Activated CD8-positive, alpha-beta memory T cell treated with anti-CD3 and anti-CD28 coated beads for 36 hours (primary cell): Measurements from ENCODE around the gene TXNL4B. TPM values are rescaled to one million over a fixed set of nuclear protein-coding genes. Genes with fewer than 3 reads are reported as not detected.

Experiments
- CTCF ChIA-PET: fragments of 350-600 bp; sonication (Branson Sonifier 250); formaldehyde crosslinking; loops from one replicate; lab custom pipeline; 2021; ENCODE audit warnings: antibody characterized with exemption; lab: Charles Lee
- POLR2A ChIA-PET: fragments of 350-600 bp; sonication (Branson Sonifier 250); formaldehyde crosslinking; loops from one replicate; lab custom pipeline; 2021; ENCODE audit warnings: antibody characterized with exemption; lab: Charles Lee
- total RNA-seq, 2 experiments: library from RNA; stranded (reverse); gene quantifications; one replicate each; pipeline ENCODE4 v1.2.3, GENCODE V29; 2021

TXNL4B gene
- 10 to 100 TPM; 30.8 to 31.0 TPM for total RNA-seq

DNA sequence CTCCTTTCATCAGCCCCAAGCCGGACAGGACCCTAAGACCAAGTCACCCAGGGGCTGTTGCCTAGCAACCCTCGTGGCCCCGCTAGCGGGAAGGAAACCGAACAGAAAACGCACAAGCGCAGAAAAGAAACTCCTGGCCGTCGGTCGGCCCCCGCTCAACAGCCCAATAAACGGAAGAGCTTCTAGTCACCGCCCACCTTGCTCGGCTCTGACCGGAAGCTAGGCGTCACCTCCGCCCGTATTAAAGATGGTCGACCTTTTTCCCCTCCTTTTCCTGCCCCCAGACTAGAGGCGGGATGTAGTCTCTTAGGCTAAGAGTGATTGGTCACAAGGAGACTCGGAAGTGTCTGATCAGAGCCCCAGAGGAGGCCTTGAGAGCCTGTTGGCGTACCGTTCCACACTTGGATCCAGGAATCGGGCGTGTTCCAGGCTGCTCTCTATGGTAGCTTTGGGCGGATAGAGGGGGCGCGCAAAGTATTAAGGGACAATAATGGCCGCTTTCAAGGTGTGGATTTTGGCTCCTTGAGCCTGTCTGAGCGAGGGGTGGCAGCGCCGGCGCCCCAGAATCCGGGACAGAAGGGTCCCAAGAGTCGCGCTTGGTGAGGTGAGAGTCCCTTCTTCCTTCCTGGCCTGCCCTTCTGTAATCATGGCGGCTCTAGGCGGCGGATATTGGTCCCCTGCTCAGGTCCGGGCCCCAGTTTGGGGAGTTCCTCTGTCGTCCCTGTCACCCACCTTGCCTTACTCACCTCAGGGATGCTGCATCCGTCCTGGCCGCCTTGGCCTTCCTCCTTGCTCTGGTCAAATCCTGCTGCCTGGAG lies at the start of gene TXNL4B, which contains the start of gene DHX38:
TXNL4B (minus strand) TSS at position 173 of the 818 bp plus-strand sequence. CDS start 2,871 bp downstream, outside the sequence.
DHX38 (plus strand) TSS at position 400 of the 818 bp plus-strand sequence. CDS start 2,311 bp downstream, outside the sequence.
- CTCF ChIA-PET = interaction anchor here (0.9 to 1.3 kb wide), 3 partner anchors 10 to 529 kb away, joined by 3 to 4 read pairs (median 3); no protein-coding TSS in a partner anchor
- POLR2A ChIA-PET = interaction anchor here (0.7 kb wide), 1 partner anchor 529 kb away, joined by 3 read pairs; no protein-coding TSS in a partner anchor

DNA sequence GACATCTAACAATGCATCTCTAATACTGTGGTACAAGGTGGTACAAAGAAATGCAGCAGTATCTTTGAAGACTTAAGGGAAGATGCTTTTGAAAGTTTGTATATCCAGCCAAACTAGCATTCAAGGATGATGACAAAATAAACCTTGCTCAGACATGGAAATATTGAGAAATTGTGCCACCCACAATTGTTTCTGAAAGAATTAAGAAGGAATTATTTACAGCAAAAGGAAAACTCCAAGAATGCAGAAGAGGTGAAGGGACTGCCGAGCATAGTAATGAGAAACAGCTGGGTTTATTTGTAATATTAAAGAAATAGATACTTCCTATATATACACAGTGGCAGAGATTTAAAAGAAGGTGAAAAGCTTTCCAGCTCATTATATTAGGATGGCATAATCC lies 49.1 kb upstream of the TXNL4B start:
- ChIA-PET CTCF (interaction anchor here (0.9 kb wide), 1 partner anchor 12 kb away, joined by 4 read pairs; no protein-coding TSS in a partner anchor), POLR2A (no interaction called here)

DNA sequence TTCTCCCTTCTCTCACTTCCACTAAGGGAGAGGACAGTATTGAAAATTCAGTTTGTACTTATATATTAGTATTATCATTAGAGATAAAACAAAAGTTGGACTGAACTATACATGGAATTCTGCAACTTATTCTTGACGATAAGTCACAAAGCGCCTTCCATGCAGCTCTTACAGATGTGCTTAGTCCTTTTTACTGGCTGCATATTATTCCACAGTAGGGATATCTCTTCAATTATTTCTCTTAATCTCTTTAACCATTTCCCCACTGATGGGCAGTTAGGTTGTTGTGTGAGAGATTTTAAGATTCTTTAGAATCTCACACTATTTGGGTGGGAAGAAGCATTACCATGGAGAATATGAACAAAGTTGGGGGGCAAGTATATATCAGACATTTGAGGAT lies 46.5 kb upstream of the TXNL4B start:
- POLR2A ChIA-PET = no interaction called here
- CTCF ChIA-PET = interaction anchor here (1.5 kb wide), 1 partner anchor 11 kb away, joined by 3 read pairs; no protein-coding TSS in a partner anchor

- CTCF ChIA-PET = no interaction called here
- POLR2A ChIA-PET = no interaction called here
Observed at GRCh38 chr16:72138064-72138572, 44.7 kb upstream of the TXNL4B start.

GRCh38 chr16:72137380-72138063 lies 44.1 kb upstream of the TXNL4B start:
- ChIA-PET POLR2A (no interaction called here), CTCF (no interaction called here)

GRCh38 chr16:72134507-72134906 lies 41.1 kb upstream of the TXNL4B start:
- POLR2A ChIA-PET = no interaction called here
- CTCF ChIA-PET = no interaction called here

DNA sequence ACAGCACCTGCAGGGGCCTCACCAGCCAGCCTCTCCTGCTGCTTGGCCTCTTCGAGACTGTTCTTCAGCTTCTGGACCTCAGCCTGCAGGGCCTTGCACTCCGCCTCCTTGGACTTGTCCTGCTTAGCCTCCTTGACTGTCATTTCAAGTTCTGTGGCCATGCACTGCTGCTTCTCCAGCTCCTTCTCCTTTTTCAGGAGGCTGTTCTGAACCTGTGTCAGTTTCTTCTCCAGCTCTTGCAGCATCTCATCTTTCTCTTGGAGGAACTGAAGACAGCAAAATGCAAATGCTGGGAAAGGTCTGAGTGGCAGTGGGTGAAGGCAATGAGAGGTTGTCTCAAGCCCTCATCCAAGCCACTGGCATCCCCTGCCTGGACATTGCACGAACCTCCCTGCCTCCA lies 39.3 kb upstream of the TXNL4B start:
- CTCF ChIA-PET = no interaction called here
- POLR2A ChIA-PET = no interaction called here

DNA sequence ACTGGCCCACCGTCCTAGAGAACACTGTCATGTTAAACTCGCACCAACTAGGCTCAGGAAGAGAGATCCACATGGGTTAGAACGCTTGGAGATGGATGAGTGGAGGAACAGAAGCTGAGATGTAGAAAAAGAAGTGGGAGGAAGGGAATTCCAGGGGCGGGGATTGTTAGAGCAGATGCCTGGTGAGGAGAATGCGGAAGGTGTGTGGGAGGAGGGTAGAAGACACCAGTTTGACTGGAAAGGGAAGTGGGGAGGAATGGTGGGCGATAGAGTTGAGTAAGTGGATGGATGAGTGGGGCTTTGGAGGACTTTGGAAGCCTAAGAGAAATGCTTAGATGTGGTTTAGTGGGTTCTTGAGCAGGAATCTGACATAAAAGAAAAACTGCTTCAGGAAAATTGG lies 37.6 kb upstream of the TXNL4B start:
- POLR2A ChIA-PET = no interaction called here
- CTCF ChIA-PET = no interaction called here

DNA sequence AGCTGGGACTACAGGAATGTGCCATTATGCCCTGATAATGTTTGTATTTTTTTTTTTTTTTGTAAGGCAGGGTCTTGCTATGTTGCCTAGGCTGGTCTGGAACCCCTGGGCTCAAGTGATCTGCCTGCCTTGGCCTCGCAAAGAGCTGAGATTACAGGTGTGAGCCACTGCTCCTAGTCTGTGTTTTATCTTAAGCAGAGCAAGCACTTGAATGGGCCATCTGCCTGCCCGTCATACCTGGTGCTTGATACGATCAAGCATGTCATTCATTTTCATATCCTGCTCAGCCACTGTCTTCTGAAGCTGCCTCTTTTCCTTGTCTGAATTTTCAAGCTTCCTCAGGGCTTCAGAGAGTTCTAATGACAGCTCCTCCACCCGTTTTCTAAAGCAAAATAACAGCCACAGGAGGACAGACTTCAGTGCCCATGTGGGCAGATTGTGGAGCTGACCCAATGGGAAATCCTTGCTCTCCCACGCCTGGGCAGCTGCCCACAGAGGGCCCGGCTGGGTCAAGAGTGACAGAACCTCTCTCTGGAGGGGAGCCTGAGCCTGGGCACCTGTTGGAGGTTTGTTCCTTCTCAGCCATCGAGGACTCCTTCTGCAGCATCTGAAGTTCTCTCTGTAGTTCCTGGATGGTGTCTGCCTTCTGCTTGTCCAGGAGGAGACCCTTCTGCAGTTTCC lies 36.7 kb upstream of the TXNL4B start:
- ChIA-PET CTCF (interaction anchor here (0.7 kb wide), 1 partner anchor 12 kb away, joined by 4 read pairs; no protein-coding TSS in a partner anchor), POLR2A (no interaction called here)

GRCh38 chr16:72128701-72129100 lies 35.3 kb upstream of the TXNL4B start:
- POLR2A ChIA-PET = no interaction called here

DNA sequence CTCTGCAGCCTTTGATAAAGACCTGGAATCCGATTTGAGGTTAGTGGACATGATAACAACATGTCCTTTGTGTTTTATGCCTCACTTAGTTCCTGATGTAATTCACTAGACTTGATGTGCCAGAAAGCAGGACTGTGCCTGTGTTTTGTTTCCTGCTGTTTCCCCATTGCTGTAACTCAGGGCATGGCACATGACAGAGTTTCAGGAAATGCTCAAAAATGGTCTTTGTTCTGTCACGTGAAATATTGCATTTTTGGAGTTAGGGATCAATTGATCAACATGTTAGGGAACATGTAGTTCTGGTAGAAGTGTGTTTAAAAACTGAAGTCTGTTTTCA lies 33.0 kb upstream of the TXNL4B start:
- CTCF ChIA-PET = no interaction called here
- POLR2A ChIA-PET = no interaction called here

More at GRCh38 chr16:72128701-72129100, 35.3 kb upstream of the TXNL4B start:
- CTCF ChIA-PET = interaction anchor here (1.2 kb wide), 1 partner anchor 11 kb away, joined by 3 read pairs; no protein-coding TSS in a partner anchor

GRCh38 chr16:72125635-72126428 lies 32.4 kb upstream of the TXNL4B start:
- CTCF ChIA-PET = interaction anchor here (1.6 kb wide), 1 partner anchor 31 kb away, joined by 4 read pairs; no protein-coding TSS in a partner anchor
- POLR2A ChIA-PET = no interaction called here

DNA sequence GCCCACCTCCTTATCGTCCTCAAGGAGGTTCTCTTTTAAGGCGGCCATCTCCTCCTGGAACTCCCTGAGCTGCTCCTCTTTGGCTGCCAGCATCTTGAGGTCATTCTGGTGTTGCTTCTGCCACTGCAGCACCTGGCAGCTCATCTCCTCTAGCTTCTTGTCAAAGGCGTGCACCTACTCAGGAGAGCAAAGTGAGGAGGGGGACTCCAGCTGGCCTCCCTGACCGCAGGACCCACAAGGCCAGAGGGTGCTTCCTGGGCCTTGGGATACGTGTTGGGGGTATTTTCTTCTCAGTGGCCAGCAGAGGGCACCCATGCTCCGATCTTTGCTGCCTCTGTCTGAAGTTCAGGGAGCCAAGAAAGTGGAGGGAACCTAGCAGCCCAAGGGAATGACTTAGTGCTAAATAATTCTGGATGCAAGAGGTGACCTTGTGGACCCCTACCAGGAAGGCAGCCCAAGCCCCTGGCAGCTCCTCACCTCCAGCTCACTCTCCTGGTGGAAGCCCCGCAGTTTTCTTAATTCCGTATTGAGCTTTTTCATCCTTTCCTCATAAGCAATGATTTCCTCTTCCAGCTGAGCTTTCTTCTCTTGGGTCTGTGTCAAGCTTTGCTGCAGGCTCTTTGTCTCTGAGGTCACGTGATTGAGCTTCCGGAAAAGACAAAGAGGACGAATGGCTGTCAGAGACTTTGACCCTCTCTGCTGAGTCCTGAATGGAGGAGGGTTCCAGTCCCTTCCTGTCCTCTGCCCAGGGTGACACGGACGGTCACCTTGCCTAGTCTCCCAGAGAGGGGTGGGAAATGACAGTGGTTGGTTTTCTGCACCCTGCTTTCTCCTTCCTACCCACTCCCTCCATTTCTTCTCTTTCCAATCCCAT lies 31.6 kb upstream of the TXNL4B start:
- POLR2A ChIA-PET = no interaction called here
- CTCF ChIA-PET = interaction anchor here (0.7 to 1.6 kb wide), 5 partner anchors 13 to 658 kb away, joined by 3 to 4 read pairs (median 3); no protein-coding TSS in a partner anchor

DNA sequence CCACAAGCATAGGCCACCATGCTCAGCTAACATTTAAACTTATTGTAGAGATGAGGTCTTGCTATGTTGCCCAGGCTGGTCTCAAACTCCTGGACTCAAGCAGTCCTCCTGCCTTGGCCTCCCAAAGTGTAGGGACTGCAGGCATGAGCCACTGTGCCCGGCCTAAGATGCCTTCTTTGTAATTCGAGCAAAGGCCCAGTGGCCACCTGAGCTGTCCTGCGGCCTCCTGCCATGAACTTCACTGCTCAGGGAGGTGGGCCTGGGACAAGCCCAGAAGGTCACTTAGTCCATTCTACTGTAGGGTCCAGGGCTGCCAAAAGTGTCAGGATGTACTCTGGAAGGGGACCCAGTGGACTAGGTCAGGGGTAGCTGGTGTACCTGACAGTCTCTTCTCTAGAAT lies 30.7 kb upstream of the TXNL4B start:
- POLR2A ChIA-PET = no interaction called here

GRCh38 chr16:72123426-72123825 lies 30.0 kb upstream of the TXNL4B start:
- ChIA-PET POLR2A (no interaction called here), CTCF (interaction anchor here (1.4 kb wide), 1 partner anchor 57 kb away, joined by 4 read pairs; no protein-coding TSS in a partner anchor)

More for the DNA sequence above, 30.7 kb upstream of the TXNL4B start:
- CTCF ChIA-PET = interaction anchor here (0.7 to 1.6 kb wide), 5 partner anchors 12 to 659 kb away, joined by 3 to 4 read pairs (median 3); no protein-coding TSS in a partner anchor

- POLR2A ChIA-PET = no interaction called here
Observed at GRCh38 chr16:72122916-72123315, 29.5 kb upstream of the TXNL4B start.

DNA sequence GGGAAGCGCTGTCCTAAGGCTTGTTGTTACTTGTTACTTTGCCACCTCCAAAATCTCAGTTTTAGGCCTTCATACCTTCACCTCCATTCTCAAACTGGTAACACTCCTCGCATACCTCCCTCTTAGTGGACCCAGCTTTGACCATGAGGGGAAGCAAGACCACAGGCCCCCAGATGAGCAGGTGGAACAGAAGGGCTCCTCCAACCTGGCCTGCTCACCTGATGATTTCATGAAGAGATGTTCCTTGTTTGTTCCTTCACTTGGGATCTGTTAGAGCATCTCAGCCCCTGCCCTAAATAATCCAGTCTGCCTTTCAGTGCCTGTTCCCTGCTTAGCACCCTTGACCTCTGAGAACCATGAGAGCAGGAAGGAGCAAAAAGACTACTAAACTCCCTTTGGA lies 28.9 kb upstream of the TXNL4B start:
- ChIA-PET CTCF (no interaction called here), POLR2A (no interaction called here)

More at GRCh38 chr16:72122916-72123315, 29.5 kb upstream of the TXNL4B start:
- CTCF ChIA-PET = no interaction called here
